Osteoblast (primary cell): Measurements from ENCODE around the gene RPL27. TPM values are rescaled to one million over a fixed set of nuclear protein-coding genes. Genes with fewer than 3 reads are reported as not detected.
"Not testable (repeated sequence)": the region's sequence is repeated elsewhere in the genome, so short reads cannot be mapped to it uniquely, and the experiment has no call there.

ENCODE experiments used
- DNase-seq: peaks from one replicate; pipeline ENCODE4 v3.0.0; 2011; ENCODE audit warnings: low spot score, mixed read lengths; ENCODE audit not compliant: insufficient read length; ENCODE audit errors: missing footprints
- H2AFZ ChIP-seq: 2 replicates; pipeline ENCODE4 v1.6.0; 2011; ENCODE audit warnings: mild to moderate bottlenecking, low read length
- H3K27ac ChIP-seq: 2 replicates; pipeline ENCODE4 v1.5.1; 2011; ENCODE audit warnings: mild to moderate bottlenecking, low read depth, low read length, moderate library complexity
- H3K27me3 ChIP-seq: 2 replicates; pipeline ENCODE4 v1.6.0; 2012; ENCODE audit warnings: mild to moderate bottlenecking, control low read depth, inconsistent platforms, low read length, moderate library complexity; ENCODE audit not compliant: insufficient read depth
- H3K36me3 ChIP-seq: 2 replicates; pipeline ENCODE4 v1.5.1; 2011; ENCODE audit warnings: mild to moderate bottlenecking, low read length, control low read depth, moderate library complexity; ENCODE audit not compliant: insufficient read depth
- H3K4me1 ChIP-seq: 2 replicates; pipeline ENCODE4 v1.5.1; 2011; ENCODE audit warnings: mild to moderate bottlenecking, low read length, control low read depth, moderate library complexity; ENCODE audit not compliant: insufficient read depth
- H3K4me2 ChIP-seq: 2 replicates; pipeline ENCODE4 v1.6.0; 2011; ENCODE audit warnings: mild to moderate bottlenecking, low read length; ENCODE audit not compliant: insufficient read depth
- H3K4me3 ChIP-seq: fragments of 200-600 bp; sonication (generic); 3 replicates; pipeline ENCODE4 v1.5.1; 2012; ENCODE audit warnings: mild to moderate bottlenecking, low read length, inconsistent platforms; ENCODE audit not compliant: insufficient read depth
- H3K79me2 ChIP-seq: 2 replicates; pipeline ENCODE4 v1.6.0; 2012; ENCODE audit warnings: mild to moderate bottlenecking, low read length, control low read depth, inconsistent platforms; ENCODE audit not compliant: insufficient read depth
- H3K9me3 ChIP-seq: 2 replicates; pipeline ENCODE4 v1.5.1; 2011; ENCODE audit warnings: low read depth, low read length, control low read depth
- H4K20me1 ChIP-seq: 2 replicates; pipeline ENCODE4 v1.6.0; 2012; ENCODE audit warnings: mild to moderate bottlenecking, low read length, control low read depth; ENCODE audit not compliant: insufficient read depth
- total RNA-seq: library from RNA; depleted of rRNA; stranded (reverse); fragments of >200 nt; gene quantifications from 2 replicates; pipeline ENCODE4 v1.2.3, GENCODE V29; 2012
- TF ChIP-seq, protein P1 (sequence below): IDR thresholded peaks from 2 replicates; pipeline ENCODE4 v1.5.1; 2011; ENCODE audit warnings: mild to moderate bottlenecking, low read depth, low read length, moderate library complexity; ENCODE audit errors: extremely low read depth

Gene RPL27
- total RNA-seq, 1 donor = 878 TPM

DNA sequence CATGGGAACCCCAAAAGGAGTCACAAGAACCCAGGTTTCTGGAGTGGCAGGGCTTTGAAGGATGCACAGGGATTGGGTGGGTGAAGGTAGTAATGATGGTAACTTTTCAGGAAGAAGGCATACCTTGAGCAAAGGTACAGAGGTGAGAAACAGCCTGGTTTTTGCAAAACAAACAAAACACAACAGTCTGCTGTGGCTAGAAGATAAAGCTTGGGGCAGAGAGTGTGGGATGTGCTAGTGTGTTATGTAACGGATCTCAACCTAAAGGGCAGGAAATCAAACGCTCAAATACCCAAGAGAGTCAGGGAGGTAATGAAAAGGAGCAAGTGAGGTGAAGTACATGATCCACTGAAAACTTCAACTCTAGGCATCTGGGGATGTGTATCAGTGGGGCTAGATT is 23.0 kb upstream of the RPL27 start:
- peak; percentile 47 for DNase-seq
- Histone ChIP-seq H3K79me2 (peaks cover 5% of the 10 kb centered on the region), H3K4me1 (peaks cover 7% of the 10 kb centered on the region), H3K4me2 (no peak overlapping the region), H3K36me3 (no peaks in the 10 kb centered on the region), H3K27me3 (no peaks in the 10 kb centered on the region), H2AFZ (no peak overlapping the region), H4K20me1 (no peaks in the 10 kb centered on the region), H3K4me3 (no peak overlapping the region), H3K9me3 (no peaks in the 10 kb centered on the region), H3K27ac (no peak overlapping the region)
- TF ChIP-seq, protein P1, sequence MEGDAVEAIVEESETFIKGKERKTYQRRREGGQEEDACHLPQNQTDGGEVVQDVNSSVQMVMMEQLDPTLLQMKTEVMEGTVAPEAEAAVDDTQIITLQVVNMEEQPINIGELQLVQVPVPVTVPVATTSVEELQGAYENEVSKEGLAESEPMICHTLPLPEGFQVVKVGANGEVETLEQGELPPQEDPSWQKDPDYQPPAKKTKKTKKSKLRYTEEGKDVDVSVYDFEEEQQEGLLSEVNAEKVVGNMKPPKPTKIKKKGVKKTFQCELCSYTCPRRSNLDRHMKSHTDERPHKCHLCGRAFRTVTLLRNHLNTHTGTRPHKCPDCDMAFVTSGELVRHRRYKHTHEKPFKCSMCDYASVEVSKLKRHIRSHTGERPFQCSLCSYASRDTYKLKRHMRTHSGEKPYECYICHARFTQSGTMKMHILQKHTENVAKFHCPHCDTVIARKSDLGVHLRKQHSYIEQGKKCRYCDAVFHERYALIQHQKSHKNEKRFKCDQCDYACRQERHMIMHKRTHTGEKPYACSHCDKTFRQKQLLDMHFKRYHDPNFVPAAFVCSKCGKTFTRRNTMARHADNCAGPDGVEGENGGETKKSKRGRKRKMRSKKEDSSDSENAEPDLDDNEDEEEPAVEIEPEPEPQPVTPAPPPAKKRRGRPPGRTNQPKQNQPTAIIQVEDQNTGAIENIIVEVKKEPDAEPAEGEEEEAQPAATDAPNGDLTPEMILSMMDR = no peak

DNA sequence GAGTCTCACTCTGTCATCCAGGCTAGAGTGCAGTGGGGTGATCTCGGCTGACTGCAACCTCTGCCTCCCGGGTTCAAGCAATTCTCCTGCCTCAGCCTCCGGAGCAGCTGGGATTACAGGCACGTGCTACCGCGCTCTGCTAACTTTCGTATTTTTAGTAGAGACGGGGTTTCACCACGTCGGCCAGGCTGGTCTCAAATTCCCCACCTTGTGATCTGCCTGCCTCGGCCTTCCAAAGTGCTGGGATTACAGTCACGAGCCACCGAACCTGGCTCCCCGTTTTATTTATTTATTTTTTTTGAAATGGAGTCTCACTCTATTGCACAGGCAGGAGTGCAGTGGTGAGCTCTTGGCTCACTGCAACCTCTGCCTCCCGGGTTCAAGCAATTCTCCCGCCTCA is 22.5 kb upstream of the RPL27 start:
- not testable (repeated sequence) for H4K20me1 ChIP-seq, H3K9me3 ChIP-seq, H3K27ac ChIP-seq, DNase-seq, H3K4me3 ChIP-seq, H3K4me2 ChIP-seq, H3K4me1 ChIP-seq, H3K79me2 ChIP-seq, H2AFZ ChIP-seq, H3K27me3 ChIP-seq, H3K36me3 ChIP-seq

- H3K27ac ChIP-seq = peak within 1 kb of the TSS; percentile 76
- TF ChIP-seq, protein P1 = no peak
- H3K9me3 ChIP-seq = no peaks in the 10 kb centered on the region
- peaks cover 6% of the 10 kb centered on the region for H4K20me1 ChIP-seq
- peak within 1 kb of the TSS; percentile 99 for H3K4me3 ChIP-seq
- H3K36me3 ChIP-seq = no peaks in the 10 kb centered on the region
- no peaks in the 10 kb centered on the region for H3K27me3 ChIP-seq
- peak; percentile 94 for DNase-seq
- H3K4me1 ChIP-seq = peaks cover 17% of the 10 kb centered on the region
- peaks cover 44% of the 10 kb centered on the region for H3K79me2 ChIP-seq
- peak within 1 kb of the TSS; percentile 88 for H2AFZ ChIP-seq
- peak within 1 kb of the TSS; percentile 100 for H3K4me2 ChIP-seq
Observed at GRCh38 chr17:42979511-42980273, 18.5 kb upstream of the RPL27 start, which contains the start of gene PTGES3L. TSS of gene PTGES3L (minus strand) at chr17:42980080. CDS start at chr17:42980053, 27 bp downstream.

DNA sequence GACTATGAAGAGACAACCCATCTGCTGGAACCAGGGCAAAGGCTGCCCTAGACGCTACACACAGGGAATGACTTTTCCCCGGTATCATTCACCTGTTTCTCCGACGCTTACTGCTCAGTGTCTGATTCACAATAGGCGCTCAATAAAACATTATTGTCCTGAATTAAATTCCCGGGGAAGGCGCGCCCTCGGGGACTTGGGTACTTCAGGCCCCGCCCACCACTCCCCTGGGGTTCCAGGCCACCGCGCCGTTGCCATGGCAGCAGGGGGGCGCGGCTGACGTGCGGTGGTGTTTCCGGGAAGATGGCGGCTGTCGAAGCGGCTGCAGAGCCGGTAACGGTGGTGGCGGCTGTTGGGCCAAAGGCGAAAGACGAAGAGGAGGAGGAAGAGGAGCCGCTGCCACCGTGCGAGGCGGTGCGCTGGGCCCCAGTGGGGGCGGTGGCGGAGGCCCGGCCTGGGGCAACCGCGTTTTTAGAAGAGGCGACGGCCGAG is 17.9 kb upstream of the RPL27 start, which contains the start of gene RUNDC1:
Gene RUNDC1 (plus strand): TSS at position 292 of the 492 bp plus-strand sequence. CDS start 12 bp downstream, at position 304.
- peak within 1 kb of the TSS; percentile 88 for H2AFZ ChIP-seq
- DNase-seq = peak; percentile 99
- TF ChIP-seq, protein P1 = no peak

More for the DNA sequence above, 17.9 kb upstream of the RPL27 start, which contains the start of gene RUNDC1:
- H3K4me1 ChIP-seq = peaks cover 17% of the 10 kb centered on the region
- peak within 1 kb of the TSS; percentile 76 for H3K27ac ChIP-seq
- H3K9me3 ChIP-seq = no peaks in the 10 kb centered on the region
- peak within 1 kb of the TSS; percentile 99 for H3K4me3 ChIP-seq
- H3K4me2 ChIP-seq = peak within 1 kb of the TSS; percentile 100
- H4K20me1 ChIP-seq = peaks cover 6% of the 10 kb centered on the region
- peaks cover 4% of the 10 kb centered on the region for H3K36me3 ChIP-seq
- H3K27me3 ChIP-seq = no peaks in the 10 kb centered on the region
- H3K79me2 ChIP-seq = peaks cover 49% of the 10 kb centered on the region
